GM12801 (cell line): Measurements from ENCODE around the gene TRIM5.

Source experiments
- TF ChIP-seq, protein P1 (sequence below): IDR thresholded peaks from one replicate; pipeline ENCODE4 v1.5.1; 2011; ENCODE audit warnings: control low read depth; ENCODE audit not compliant: insufficient read length; ENCODE audit errors: extremely low read depth

TRIM5 gene

DNA sequence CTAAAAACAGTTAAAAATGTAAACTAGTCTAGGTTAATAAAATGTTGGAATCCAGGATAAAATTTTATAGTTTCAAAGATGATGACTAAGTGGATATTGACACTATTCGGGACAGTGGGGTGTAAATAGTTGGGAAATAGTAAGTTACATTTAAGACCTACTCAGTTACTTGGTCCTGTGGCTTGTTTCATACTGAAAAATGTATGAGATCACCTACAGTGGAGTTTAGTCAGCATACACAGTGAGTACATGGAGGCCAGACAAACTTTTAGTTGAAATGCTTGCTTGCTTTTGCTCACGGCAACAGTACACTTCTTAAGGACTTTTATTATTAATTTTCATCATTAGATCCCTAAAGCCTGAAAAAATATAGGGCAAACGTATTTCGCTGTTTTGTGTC lies 20.8 kb upstream of the TRIM5 start:
- TF ChIP-seq, protein P1, sequence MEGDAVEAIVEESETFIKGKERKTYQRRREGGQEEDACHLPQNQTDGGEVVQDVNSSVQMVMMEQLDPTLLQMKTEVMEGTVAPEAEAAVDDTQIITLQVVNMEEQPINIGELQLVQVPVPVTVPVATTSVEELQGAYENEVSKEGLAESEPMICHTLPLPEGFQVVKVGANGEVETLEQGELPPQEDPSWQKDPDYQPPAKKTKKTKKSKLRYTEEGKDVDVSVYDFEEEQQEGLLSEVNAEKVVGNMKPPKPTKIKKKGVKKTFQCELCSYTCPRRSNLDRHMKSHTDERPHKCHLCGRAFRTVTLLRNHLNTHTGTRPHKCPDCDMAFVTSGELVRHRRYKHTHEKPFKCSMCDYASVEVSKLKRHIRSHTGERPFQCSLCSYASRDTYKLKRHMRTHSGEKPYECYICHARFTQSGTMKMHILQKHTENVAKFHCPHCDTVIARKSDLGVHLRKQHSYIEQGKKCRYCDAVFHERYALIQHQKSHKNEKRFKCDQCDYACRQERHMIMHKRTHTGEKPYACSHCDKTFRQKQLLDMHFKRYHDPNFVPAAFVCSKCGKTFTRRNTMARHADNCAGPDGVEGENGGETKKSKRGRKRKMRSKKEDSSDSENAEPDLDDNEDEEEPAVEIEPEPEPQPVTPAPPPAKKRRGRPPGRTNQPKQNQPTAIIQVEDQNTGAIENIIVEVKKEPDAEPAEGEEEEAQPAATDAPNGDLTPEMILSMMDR, result no peak

DNA sequence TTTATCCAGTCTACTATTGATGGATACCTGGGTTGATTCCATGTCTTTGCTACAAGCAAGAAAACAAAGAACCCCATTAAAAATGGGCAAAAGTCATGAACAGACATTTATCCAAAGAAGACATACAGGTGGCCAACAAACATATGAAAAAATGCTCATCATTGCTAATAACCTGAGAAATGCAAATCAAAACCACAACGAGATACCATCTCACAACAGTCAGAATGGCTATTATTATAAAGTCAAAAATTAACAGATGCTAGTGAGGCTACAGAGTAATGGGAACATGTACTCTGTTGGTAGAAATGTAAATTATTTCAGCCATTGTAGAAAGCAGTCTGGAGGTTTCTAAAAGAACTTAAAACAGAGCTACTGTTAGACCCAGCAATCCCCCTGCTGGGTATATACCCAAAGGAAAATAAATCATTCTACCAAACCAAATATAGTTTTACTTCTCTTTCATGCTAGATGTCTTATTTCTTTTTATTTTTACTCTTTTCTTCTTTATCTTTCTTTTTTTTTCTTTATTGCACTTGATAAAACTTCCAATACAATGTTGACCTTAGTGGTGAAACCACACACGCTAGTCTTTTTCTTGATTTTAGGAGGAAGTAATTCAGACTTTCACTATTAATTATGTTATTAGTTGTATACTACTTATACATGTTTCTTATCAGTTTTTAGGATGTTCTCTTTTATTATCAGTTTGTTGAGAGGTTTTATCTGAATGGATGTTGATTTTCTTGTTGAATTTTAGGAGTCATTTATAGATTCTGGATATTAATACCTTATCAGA lies 19.1 kb upstream of the TRIM5 start:
- TF ChIP-seq, protein P1, result no peak

DNA sequence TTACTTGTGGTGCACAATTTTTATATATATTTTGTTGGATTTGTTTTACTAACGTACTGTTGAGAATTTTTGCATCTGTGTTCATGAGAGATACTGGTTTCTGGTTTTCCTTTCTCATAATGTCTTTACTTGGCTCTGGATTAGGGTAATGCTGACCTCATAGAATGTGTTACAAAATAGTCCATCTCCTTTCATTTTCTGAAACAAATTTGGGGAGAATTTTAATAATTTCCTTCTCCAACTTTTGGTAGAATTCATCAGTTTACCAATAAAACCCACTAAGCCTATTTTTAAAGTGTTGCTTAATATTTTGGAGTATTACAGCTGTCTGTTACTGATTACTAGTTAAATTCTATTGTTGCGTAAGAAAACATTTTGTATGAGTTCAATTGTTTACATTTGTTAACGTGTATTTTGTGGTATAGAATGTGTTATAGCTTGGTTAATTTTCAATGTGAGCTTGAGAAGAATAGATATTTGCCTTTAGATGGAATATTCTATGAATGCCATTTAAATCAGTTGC lies 16.2 kb upstream of the TRIM5 start:
- TF ChIP-seq, protein P1, result no peak

DNA sequence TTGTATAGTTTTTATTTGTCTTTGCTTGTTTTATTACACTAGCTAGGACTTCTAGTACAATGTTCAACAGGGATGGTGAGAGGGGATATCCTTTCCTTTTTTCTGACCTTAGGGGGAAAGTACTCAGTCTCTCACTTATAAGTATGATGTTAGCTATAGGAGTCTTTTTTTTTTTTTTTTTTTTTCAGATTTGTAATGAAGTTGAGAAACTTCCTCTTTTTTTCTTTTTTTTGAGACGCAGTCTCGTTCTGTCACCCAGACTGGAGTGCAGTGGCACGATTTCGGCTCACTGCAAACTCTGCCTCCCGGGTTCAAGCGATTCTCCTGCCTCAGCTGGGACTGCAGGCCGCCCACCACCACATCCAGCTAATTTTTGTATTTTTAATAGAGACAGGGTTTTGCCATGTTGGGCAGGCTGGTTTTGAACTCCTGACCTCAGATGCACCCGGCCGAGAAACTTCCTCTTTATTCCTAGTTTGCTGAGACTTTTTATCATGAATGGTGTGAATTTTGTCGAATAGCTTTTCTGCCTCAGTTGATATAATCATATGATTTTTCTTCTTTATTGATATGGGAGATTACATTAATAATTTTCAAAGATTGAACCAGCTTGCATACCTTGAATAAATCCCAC lies 15.7 kb upstream of the TRIM5 start:
- TF ChIP-seq, protein P1, result no peak

DNA sequence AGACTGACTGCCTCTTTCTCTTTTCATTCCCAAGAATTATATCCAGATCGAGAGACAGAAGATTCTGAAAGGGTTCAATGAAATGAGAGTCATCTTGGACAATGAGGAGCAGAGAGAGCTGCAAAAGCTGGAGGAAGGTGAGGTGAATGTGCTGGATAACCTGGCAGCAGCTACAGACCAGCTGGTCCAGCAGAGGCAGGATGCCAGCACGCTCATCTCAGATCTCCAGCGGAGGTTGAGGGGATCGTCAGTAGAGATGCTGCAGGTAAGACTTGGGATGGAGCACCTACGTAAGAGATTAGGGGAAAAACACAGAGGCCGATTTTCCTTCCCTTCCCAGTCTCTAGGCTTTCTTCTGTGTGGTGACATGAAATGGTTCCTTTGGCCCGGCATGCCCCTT lies 13.4 kb upstream of the TRIM5 start:
- TF ChIP-seq, protein P1, result no peak

DNA sequence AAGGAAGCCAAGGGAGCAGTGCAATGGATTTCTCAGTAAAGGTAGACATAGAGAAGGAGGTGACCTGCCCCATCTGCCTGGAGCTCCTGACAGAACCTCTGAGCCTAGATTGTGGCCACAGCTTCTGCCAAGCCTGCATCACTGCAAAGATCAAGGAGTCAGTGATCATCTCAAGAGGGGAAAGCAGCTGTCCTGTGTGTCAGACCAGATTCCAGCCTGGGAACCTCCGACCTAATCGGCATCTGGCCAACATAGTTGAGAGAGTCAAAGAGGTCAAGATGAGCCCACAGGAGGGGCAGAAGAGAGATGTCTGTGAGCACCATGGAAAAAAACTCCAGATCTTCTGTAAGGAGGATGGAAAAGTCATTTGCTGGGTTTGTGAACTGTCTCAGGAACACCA lies 11.3 kb upstream of the TRIM5 start:
- TF ChIP-seq, protein P1, result no peak

DNA sequence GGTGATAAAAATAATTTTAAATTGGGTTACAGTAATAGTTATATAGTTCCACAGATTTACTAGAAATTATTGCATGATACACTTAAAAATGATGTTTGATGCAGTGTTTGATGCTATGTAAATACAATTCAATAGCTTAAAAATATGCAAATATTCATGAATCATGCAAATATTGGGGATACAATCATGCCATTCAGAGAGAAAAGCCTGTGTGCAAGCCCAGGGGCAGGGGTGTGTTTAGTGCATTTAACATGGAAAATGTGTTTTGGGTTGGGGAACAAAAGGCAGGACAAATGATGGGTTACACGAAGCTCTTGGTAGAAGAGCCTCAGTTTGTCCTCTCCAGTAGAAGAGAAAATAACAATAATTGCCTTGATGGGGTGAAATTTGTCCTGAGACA lies 10.7 kb upstream of the TRIM5 start:
- TF ChIP-seq, protein P1, result no peak
